ENCODE measurements around the gene ABI3BP.

- TF ChIP-seq POLR2A (IDR thresholded peaks at IDR 0.05) = no peak
- TF ChIP-seq, protein P1, sequence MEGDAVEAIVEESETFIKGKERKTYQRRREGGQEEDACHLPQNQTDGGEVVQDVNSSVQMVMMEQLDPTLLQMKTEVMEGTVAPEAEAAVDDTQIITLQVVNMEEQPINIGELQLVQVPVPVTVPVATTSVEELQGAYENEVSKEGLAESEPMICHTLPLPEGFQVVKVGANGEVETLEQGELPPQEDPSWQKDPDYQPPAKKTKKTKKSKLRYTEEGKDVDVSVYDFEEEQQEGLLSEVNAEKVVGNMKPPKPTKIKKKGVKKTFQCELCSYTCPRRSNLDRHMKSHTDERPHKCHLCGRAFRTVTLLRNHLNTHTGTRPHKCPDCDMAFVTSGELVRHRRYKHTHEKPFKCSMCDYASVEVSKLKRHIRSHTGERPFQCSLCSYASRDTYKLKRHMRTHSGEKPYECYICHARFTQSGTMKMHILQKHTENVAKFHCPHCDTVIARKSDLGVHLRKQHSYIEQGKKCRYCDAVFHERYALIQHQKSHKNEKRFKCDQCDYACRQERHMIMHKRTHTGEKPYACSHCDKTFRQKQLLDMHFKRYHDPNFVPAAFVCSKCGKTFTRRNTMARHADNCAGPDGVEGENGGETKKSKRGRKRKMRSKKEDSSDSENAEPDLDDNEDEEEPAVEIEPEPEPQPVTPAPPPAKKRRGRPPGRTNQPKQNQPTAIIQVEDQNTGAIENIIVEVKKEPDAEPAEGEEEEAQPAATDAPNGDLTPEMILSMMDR (IDR thresholded peaks at IDR 0.05) = no peak
Observed at GRCh38 chr3:100744671-100745070, 248.6 kb downstream of the ABI3BP start.

Measured in transverse colon (tissue), 3 donors.